ENCODE data around the gene PRDM11.

DNA sequence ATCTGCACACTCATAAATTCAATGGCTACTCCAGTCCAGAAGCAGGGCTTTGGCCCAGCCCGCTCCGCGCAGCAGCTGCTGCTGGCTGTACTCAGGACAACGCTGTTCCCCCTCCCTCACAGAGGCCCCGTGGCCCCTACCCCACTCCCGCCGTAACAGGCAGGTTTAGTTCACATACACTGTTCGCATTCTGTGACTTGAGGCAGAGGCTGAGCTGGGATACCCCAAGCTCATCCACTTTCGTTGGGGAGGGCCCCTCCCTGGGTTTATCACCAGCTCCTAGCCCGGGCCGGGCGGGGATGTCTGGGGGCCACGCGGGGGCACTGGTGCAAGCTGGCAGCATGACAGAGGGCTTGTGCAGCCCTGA is 87.3 kb downstream of the PRDM11 start:
- no peak for TF ChIP-seq POLR2A (IDR thresholded peaks at IDR 0.05)
- TF ChIP-seq, protein P1, sequence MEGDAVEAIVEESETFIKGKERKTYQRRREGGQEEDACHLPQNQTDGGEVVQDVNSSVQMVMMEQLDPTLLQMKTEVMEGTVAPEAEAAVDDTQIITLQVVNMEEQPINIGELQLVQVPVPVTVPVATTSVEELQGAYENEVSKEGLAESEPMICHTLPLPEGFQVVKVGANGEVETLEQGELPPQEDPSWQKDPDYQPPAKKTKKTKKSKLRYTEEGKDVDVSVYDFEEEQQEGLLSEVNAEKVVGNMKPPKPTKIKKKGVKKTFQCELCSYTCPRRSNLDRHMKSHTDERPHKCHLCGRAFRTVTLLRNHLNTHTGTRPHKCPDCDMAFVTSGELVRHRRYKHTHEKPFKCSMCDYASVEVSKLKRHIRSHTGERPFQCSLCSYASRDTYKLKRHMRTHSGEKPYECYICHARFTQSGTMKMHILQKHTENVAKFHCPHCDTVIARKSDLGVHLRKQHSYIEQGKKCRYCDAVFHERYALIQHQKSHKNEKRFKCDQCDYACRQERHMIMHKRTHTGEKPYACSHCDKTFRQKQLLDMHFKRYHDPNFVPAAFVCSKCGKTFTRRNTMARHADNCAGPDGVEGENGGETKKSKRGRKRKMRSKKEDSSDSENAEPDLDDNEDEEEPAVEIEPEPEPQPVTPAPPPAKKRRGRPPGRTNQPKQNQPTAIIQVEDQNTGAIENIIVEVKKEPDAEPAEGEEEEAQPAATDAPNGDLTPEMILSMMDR (IDR thresholded peaks at IDR 0.05), result no peak

All from vagina (tissue), 2 donors.